IMR-90 (cell line): ENCODE measurements around the gene FES. TPM values are rescaled to one million over a fixed set of nuclear protein-coding genes. Genes with fewer than 3 reads are reported as not detected.

Experiments used
- ATAC-seq: fragments of 200-7000 bp; cut with Tn5 transposase; 2 replicates; pipeline ENCODE4 v1.9.1; 2020; ENCODE audit warnings: low read depth, mild to moderate bottlenecking, moderate library complexity
- BruUV-seq: library from RNA; stranded (reverse); fragments of 400-500 nt; replicated peaks from 2 replicates; lab custom pipeline; 2021; lab: Mats Ljungman, UMichigan
- CTCF ChIA-PET: fragments of 300-600 bp; formaldehyde crosslinking; extraction: SDS; loops from one replicate; lab custom pipeline; 2021; ENCODE audit warnings: antibody characterized with exemption; lab: Yijun Ruan, JAX
- POLR2A ChIA-PET: fragments of 300-600 bp; sonication (Branson Sonifier 250); formaldehyde crosslinking; loops from one replicate; lab custom pipeline; 2022; ENCODE audit warnings: antibody characterized with exemption; ENCODE audit not compliant: unreplicated experiment; lab: Charles Lee
- DNase-seq: peaks from one replicate; pipeline ENCODE4 v3.0.0; 2013
- H2AFZ ChIP-seq: replicated peaks from 2 replicates; pipeline ENCODE3; 2013; ENCODE audit warnings: low read length, mild to moderate bottlenecking; ENCODE audit not compliant: poor library complexity
- H2AK5ac ChIP-seq: 2 replicates; pipeline ENCODE4 v1.6.1; 2013; ENCODE audit warnings: low read depth, low read length, inconsistent platforms
- H2AK9ac ChIP-seq: replicated peaks from 2 replicates; pipeline ENCODE3; 2013; ENCODE audit warnings: mild to moderate bottlenecking, low read depth, low read length, moderate library complexity; ENCODE audit not compliant: poor library complexity
- H2BK120ac ChIP-seq: 2 replicates; pipeline ENCODE4 v1.6.1; 2013; ENCODE audit warnings: low read depth, low read length, inconsistent platforms
- H2BK15ac ChIP-seq: 3 replicates; pipeline ENCODE4 v1.6.1; 2013; ENCODE audit warnings: low read depth, low read length, inconsistent platforms
- H2BK20ac ChIP-seq: 2 replicates; pipeline ENCODE4 v1.6.1; 2013; ENCODE audit warnings: low read depth, mild to moderate bottlenecking, inconsistent platforms, low read length, moderate library complexity
- H2BK5ac ChIP-seq: 2 replicates; pipeline ENCODE4 v1.6.1; 2013; ENCODE audit warnings: mild to moderate bottlenecking, low read depth, low read length, inconsistent platforms; ENCODE audit not compliant: poor library complexity, severe bottlenecking
- H3K14ac ChIP-seq: replicated peaks from 2 replicates; pipeline ENCODE4 v1.6.1; 2013; ENCODE audit warnings: low read depth, low read length, inconsistent platforms
- H3K18ac ChIP-seq: 2 replicates; pipeline ENCODE4 v1.6.1; 2013; ENCODE audit warnings: low read depth, low read length, control low read depth
- H3K23ac ChIP-seq: 2 replicates; pipeline ENCODE4 v1.6.1; 2013; ENCODE audit warnings: low read depth, low read length, inconsistent platforms
- H3K27ac ChIP-seq: 2 replicates; pipeline ENCODE4 v1.5.1; 2013; ENCODE audit warnings: mild to moderate bottlenecking, control low read depth, low read length; ENCODE audit not compliant: insufficient read depth
- H3K27me3 ChIP-seq: 2 replicates; pipeline ENCODE4 v1.6.1; 2013; ENCODE audit warnings: low read length; ENCODE audit not compliant: control insufficient read depth, insufficient read depth
- H3K36me3 ChIP-seq: 2 replicates; pipeline ENCODE4 v1.6.1; 2013; ENCODE audit warnings: low read length, mixed read lengths; ENCODE audit not compliant: control insufficient read depth, insufficient read depth
- H3K4ac ChIP-seq: 2 replicates; pipeline ENCODE4 v1.6.1; 2013; ENCODE audit warnings: low read depth, low read length, inconsistent platforms
- H3K4me1 ChIP-seq: 2 replicates; pipeline ENCODE4 v1.6.1; 2013; ENCODE audit warnings: low read length, mixed read lengths; ENCODE audit not compliant: control insufficient read depth, insufficient read depth
- H3K4me2 ChIP-seq: 2 replicates; pipeline ENCODE4 v1.6.1; 2013; ENCODE audit warnings: low read depth, mild to moderate bottlenecking, control low read depth, low read length, moderate library complexity
- H3K4me3 ChIP-seq: 2 replicates; pipeline ENCODE4 v1.5.1; 2013; ENCODE audit warnings: low read depth, mild to moderate bottlenecking, control low read depth, low read length, moderate library complexity; ENCODE audit not compliant: insufficient read depth
- H3K56ac ChIP-seq: 2 replicates; pipeline ENCODE4 v1.6.1; 2013; ENCODE audit warnings: low read length, inconsistent platforms; ENCODE audit not compliant: insufficient read depth; ENCODE audit errors: extremely low read depth
- H3K79me1 ChIP-seq, 2 experiments: 2 replicates each; pipeline ENCODE4 v1.6.1; 2013; ENCODE audit warnings: low read length in 2 of 2, inconsistent platforms in 1 of 2, low read depth in 1 of 2
- H3K9ac ChIP-seq: 2 replicates; pipeline ENCODE4 v1.6.1; 2013; ENCODE audit warnings: low read depth, low read length, control low read depth
- H3K9me1 ChIP-seq: 2 replicates; pipeline ENCODE4 v1.6.1; 2013; ENCODE audit warnings: low read length, inconsistent platforms; ENCODE audit not compliant: insufficient read depth
- H3K9me3 ChIP-seq: 2 replicates; pipeline ENCODE4 v1.6.1; 2013; ENCODE audit warnings: low read length; ENCODE audit not compliant: control insufficient read depth, insufficient read depth
- H4K20me1 ChIP-seq: 2 replicates; pipeline ENCODE4 v1.6.1; 2013; ENCODE audit warnings: low read length, inconsistent platforms; ENCODE audit not compliant: insufficient read depth
- H4K5ac ChIP-seq: 2 replicates; pipeline ENCODE4 v1.6.1; 2013; ENCODE audit warnings: mild to moderate bottlenecking, low read depth, low read length, control low read depth
- H4K8ac ChIP-seq, 2 experiments: 2 replicates each; pipeline ENCODE4 v1.6.1; 2013; ENCODE audit warnings: low read depth in 2 of 2, low read length in 2 of 2, control low read depth in 1 of 2, inconsistent platforms in 1 of 2
- H4K91ac ChIP-seq: 2 replicates; pipeline ENCODE4 v1.6.1; 2013; ENCODE audit warnings: low read depth, low read length, inconsistent platforms; ENCODE audit not compliant: insufficient read depth
- BHLHE40 ChIP-seq: fragments of 150-350 bp; IDR thresholded peaks from 2 replicates; pipeline ENCODE4 v1.6.1; 2016; ENCODE audit warnings: mild to moderate bottlenecking, low read depth, low read length
- CEBPB ChIP-seq: IDR thresholded peaks from 2 replicates; pipeline ENCODE4 v1.6.1; 2012; ENCODE audit warnings: low read depth, low read length, improper control_type of control experiment
- CTCF ChIP-seq: conservative IDR thresholded peaks from 2 replicates; pipeline ENCODE4 v1.5.1; 2012; ENCODE audit warnings: mild to moderate bottlenecking, low read depth, low read length, improper control_type of control experiment
- FOS ChIP-seq: fragments of 150-350 bp; IDR thresholded peaks from 2 replicates; pipeline ENCODE4 v1.6.1; 2016; ENCODE audit warnings: low read depth, low read length
- MAFK ChIP-seq: IDR thresholded peaks from 2 replicates; pipeline ENCODE4 v1.6.1; 2012; ENCODE audit warnings: low read depth, low read length, improper control_type of control experiment
- MAZ ChIP-seq: IDR thresholded peaks from 2 replicates; pipeline ENCODE4 v1.6.1; 2012; ENCODE audit warnings: low read depth, mild to moderate bottlenecking, low read length, improper control_type of control experiment, moderate library complexity, borderline replicate concordance
- MXI1 ChIP-seq: IDR thresholded peaks from 2 replicates; pipeline ENCODE4 v1.6.1; 2012; ENCODE audit warnings: low read depth, mild to moderate bottlenecking, low read length, moderate library complexity, borderline replicate concordance
- NFE2L2 ChIP-seq: fragments of 150-350 bp; IDR thresholded peaks from 2 replicates; pipeline ENCODE4 v1.6.1; 2016; ENCODE audit warnings: low read depth, mild to moderate bottlenecking, low read length
- POLR2A ChIP-seq: IDR thresholded peaks from 2 replicates; pipeline ENCODE4 v1.6.1; 2012; ENCODE audit warnings: mild to moderate bottlenecking, low read depth, low read length
- RAD21 ChIP-seq: IDR thresholded peaks from 2 replicates; pipeline ENCODE4 v1.6.1; 2012; ENCODE audit warnings: low read length, improper control_type of control experiment
- RCOR1 ChIP-seq: IDR thresholded peaks from 2 replicates; pipeline ENCODE4 v1.6.1; 2012; ENCODE audit warnings: mild to moderate bottlenecking, low read length, improper control_type of control experiment; ENCODE audit not compliant: insufficient replicate concordance
- RFX5 ChIP-seq: IDR thresholded peaks from 2 replicates; pipeline ENCODE4 v1.8.0; 2012; ENCODE audit warnings: low read depth, mild to moderate bottlenecking, low read length, moderate library complexity
- SMC3 ChIP-seq: fragments of 150-350 bp; IDR thresholded peaks from 2 replicates; pipeline ENCODE4 v1.6.1; 2016; ENCODE audit warnings: low read depth, mild to moderate bottlenecking, antibody characterized with exemption, low read length, moderate library complexity
- WGBS, 2 experiments: methylation state at CpG; one replicate each; pipeline versions ENCODE4 v1.1.5 to v1.1.7; 2013; ENCODE audit warnings: missing lambda C conversion rate in 2 of 2; ENCODE audit not compliant: insufficient read length in 1 of 2; ENCODE audit errors: extremely low coverage in 2 of 2; 5-methylcytosine and 5-hydroxymethylcytosine counted together
- dilution Hi-C: fragments of 300-500 bp; cut with HindIII; formaldehyde crosslinking; loops from one replicate; pipeline ENCODE4 v1.14.3; 2018; ENCODE audit warnings: low sequenced_read_pairs; ENCODE audit not compliant: unreplicated experiment
- in situ Hi-C: fragments of 300-500 bp; cut with MboI; formaldehyde crosslinking; loops from 3 replicates; pipeline ENCODE4 v1.14.3; 2019; ENCODE audit warnings: low sequenced_read_pairs, inconsistent platforms, mixed read lengths
- intact Hi-C: fragments of 100-400 bp; cut with micrococcal nuclease; formaldehyde crosslinking; loops from 2 replicates; pipeline ENCODE4 v1.10.0; 2022
- polyA plus RNA-seq, 3 experiments: library from polyadenylated mRNA; depleted of rRNA; stranded (reverse); fragments of >200 nt; gene quantifications; 2 replicates each; pipeline ENCODE4 v1.2.3, GENCODE V29; 2012; ENCODE audit warnings: low replicate concordance in 1 of 3
- total RNA-seq: library from RNA; depleted of rRNA; stranded (reverse); fragments of >200 nt; gene quantifications from 2 replicates; pipeline ENCODE4 v1.2.3, GENCODE V29; 2012
- TF ChIP-seq, protein P1 (sequence below): fragments of 150-350 bp; IDR thresholded peaks from 2 replicates; pipeline ENCODE4 v1.6.1; 2016; ENCODE audit warnings: low read depth, mild to moderate bottlenecking, low read length, moderate library complexity, borderline replicate concordance
- TF ChIP-seq, protein P2 (sequence below): fragments of 150-350 bp; IDR thresholded peaks from 2 replicates; pipeline ENCODE4 v1.6.1; 2017; ENCODE audit warnings: mild to moderate bottlenecking, antibody characterized with exemption, low read length, low read depth

The FES gene
- total and polyA plus RNA-seq, 2 of the 4 experiments (the other 2 are of a cell fraction) = 10.5 to 11.7 TPM

- Histone ChIP-seq H2AK9ac (no peak overlapping the region), H2BK20ac (no peak overlapping the region), H3K79me1 (peaks cover 8 to 33% of the 10 kb centered on the region in 2 experiments; a peak in 3 of 4 replicates), H3K4me3 (no peak overlapping the region), H2BK15ac (no peak overlapping the region), H3K27me3 (no peaks in the 10 kb centered on the region), H3K9me3 (no peaks in the 10 kb centered on the region), H4K20me1 (peaks cover 2% of the 10 kb centered on the region; the same call in 1 of the 2 replicates), H3K9me1 (peaks cover 6% of the 10 kb centered on the region), H2AK5ac (no peak overlapping the region; the same call in 1 of the 2 replicates), H2BK5ac (no peak overlapping the region), H3K18ac (no peak overlapping the region), H3K36me3 (no peaks in the 10 kb centered on the region), H4K91ac (no peak overlapping the region), H3K9ac (no peak overlapping the region), H3K27ac (no peak overlapping the region), H3K4me1 (peaks cover 7% of the 10 kb centered on the region), H3K4ac (peak overlapping the region; percentile 66; the same call in 1 of the 2 replicates), H3K56ac (no peak overlapping the region), H3K23ac (no peak overlapping the region), H3K14ac (no peak overlapping the region), H2BK120ac (no peak overlapping the region), H2AFZ (peak overlapping the region; percentile 62), H4K5ac (peak overlapping the region; percentile 71), H3K4me2 (no peak overlapping the region), H4K8ac (peak overlapping the region; percentile 82 to 91; a peak in 3 of 4 replicates)
- CTCF ChIA-PET = interaction anchor here (0.9 to 1.9 kb wide), 2 partner anchors 22 to 283 kb away, joined by 4 to 6 read pairs; no protein-coding TSS in a partner anchor
- POLR2A ChIA-PET = no interaction called here
- in situ Hi-C loops (no loop called here), dilution Hi-C loops (no loop called here), intact Hi-C loops (no loop called here)
- no TSS peak for BruUV-seq
- 93% methylated on average over 6 of the region's 15 CpGs; no CpG with 5 or more reads in 1 of the 2 experiments for WGBS, 2 experiments
- ATAC-seq = no peak
- DNase-seq = no peak
- TF ChIP-seq RCOR1 (no peak), FOS (no peak), POLR2A (no peak), MAFK (no peak), NFE2L2 (no peak), SMC3 (no peak), RFX5 (no peak), BHLHE40 (no peak), CEBPB (no peak), MAZ (no peak), CTCF (no peak), MXI1 (no peak), RAD21 (no peak)
- TF ChIP-seq, protein P1, sequence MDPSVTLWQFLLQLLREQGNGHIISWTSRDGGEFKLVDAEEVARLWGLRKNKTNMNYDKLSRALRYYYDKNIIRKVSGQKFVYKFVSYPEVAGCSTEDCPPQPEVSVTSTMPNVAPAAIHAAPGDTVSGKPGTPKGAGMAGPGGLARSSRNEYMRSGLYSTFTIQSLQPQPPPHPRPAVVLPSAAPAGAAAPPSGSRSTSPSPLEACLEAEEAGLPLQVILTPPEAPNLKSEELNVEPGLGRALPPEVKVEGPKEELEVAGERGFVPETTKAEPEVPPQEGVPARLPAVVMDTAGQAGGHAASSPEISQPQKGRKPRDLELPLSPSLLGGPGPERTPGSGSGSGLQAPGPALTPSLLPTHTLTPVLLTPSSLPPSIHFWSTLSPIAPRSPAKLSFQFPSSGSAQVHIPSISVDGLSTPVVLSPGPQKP = no peak
- TF ChIP-seq, protein P2, sequence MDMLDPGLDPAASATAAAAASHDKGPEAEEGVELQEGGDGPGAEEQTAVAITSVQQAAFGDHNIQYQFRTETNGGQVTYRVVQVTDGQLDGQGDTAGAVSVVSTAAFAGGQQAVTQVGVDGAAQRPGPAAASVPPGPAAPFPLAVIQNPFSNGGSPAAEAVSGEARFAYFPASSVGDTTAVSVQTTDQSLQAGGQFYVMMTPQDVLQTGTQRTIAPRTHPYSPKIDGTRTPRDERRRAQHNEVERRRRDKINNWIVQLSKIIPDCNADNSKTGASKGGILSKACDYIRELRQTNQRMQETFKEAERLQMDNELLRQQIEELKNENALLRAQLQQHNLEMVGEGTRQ = no peak
These were observed 46.7 kb downstream of the FES start for GRCh38 chr15:90930861-90931574.
